DOHH2 (cell line): ENCODE results near the gene TANGO2.

Source experiments
- CTCF ChIP-seq: fragments of 200-600 bp; sonication (generic); IDR thresholded peaks from one replicate; pipeline ENCODE4 v1.5.1; 2014; ENCODE audit warnings: antibody characterized with exemption, mild to moderate bottlenecking, low read depth, low read length; ENCODE audit not compliant: poor library complexity, severe bottlenecking
- EZH2phosphoT487 ChIP-seq: fragments of 200-600 bp; sonication (generic); IDR thresholded peaks from 2 replicates; pipeline ENCODE4 v1.6.1; 2017; ENCODE audit warnings: borderline replicate concordance, mild to moderate bottlenecking, antibody characterized with exemption, low read length, moderate library complexity, mixed read lengths

GRCh38 chr22:20036535-20037392 is 15.9 kb downstream of the TANGO2 start:
- TF ChIP-seq EZH2phosphoT487 (no peak), CTCF (no peak)
